Limb (tissue), 2 donors: ENCODE measurements around the gene ALDOA.
"Not testable (repeated sequence)": the region's sequence is repeated elsewhere in the genome, so short reads cannot be mapped to it uniquely, and the experiment has no call there.

ENCODE experiments used
- DNase-seq, 2 donors: peaks; one replicate each; pipeline ENCODE4 v3.0.0-alpha.2; 2016; ENCODE audit errors: extremely low spot score in 2 of 2

The ALDOA gene

GRCh38 chr16:30065102-30065942, at the start of gene ALDOA:
Gene ALDOA (plus strand): TSS chr16:30065760. CDS start chr16:30066898, 1,138 bp downstream.
- peak; percentile 98 for DNase-seq

DNA sequence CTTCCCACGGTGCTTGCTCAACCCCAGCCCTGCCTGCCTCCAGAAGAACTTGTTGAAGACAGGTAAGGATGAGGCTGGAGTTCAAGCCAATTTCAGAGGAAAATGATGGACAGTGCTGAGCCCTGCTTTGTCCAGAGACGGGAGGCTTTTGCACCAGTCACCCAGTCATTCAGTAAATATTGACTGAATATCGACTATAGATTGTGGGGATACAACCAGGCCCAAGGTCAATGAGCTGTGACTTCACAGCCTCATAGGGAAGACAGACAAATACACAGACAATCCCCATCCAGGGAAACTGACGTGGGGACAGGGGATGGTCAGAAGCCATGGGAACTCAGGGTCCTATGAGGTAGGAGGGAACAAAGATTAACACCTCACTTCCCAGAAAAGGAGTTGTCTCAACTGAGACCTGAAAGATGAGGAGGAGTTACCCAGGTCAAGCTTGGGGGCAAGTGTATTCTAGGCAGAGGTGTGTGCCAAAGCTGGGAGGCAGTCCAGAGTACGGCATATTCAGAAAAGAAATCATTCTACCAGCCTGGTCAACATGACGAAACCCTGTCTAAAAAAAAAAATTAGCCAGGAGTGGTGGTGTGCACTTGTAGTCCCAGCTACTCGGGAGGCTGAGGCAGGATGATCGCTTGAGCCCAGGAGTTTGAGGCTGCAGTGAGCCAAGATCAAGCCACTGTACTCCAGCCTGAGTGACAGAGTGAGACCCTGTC, 48.8 kb upstream of the ALDOA start:
- no peak for DNase-seq

- DNase-seq: no peak
Measured at GRCh38 chr16:30017277-30017656, 48.3 kb upstream of the ALDOA start.

DNA sequence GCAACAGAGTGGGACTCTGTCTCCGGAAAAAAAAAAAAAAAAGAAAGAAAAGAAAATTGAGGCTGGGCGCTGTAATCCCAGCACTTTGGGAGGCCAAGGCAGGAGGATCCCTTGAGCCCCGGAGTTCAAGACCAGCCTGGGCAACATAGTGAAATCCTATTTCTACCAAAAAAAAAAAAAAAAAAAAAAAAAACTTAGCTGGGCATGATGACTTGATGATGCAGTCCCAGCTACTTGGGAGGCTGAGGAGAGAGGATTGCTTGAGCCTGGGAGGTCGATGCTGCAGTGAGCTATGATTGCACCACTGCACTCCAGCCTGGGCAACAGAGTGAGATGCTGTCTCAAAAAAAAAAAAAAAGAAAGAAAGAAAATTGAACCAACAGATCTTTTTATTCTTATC, 47.6 kb upstream of the ALDOA start:
- not testable (repeated sequence) for DNase-seq

GRCh38 chr16:30018731-30019158, 46.8 kb upstream of the ALDOA start:
- no peak for DNase-seq

GRCh38 chr16:30022887-30023286, 42.7 kb upstream of the ALDOA start, which contains the start of gene C16orf92:
Gene C16orf92 (plus strand): TSS chr16:30023198. CDS start chr16:30023341, 143 bp downstream.
- DNase-seq: no peak

GRCh38 chr16:30023586-30023985, 42.0 kb upstream of the ALDOA start:
- DNase-seq: no peak

DNA sequence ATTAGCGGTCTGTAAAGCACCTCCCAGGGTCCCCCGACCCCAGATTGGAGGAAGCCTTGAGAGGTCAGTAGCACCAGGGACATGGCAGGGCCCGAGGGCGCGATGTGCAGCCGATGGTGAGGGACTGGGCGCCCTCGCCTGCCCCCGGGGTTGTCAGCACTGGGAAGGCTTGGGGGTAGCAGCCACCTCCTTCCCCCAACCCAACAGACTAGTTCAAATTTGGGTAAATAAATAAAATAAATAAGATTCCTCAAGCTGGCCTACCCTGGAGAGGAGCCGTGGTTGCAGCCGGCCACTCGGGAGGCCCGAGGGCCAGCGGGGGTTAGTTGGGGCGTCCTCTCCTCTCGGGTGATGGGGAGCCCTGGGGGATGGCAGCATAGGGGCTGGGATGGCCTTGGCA, 41.1 kb upstream of the ALDOA start:
- no peak for DNase-seq

DNA sequence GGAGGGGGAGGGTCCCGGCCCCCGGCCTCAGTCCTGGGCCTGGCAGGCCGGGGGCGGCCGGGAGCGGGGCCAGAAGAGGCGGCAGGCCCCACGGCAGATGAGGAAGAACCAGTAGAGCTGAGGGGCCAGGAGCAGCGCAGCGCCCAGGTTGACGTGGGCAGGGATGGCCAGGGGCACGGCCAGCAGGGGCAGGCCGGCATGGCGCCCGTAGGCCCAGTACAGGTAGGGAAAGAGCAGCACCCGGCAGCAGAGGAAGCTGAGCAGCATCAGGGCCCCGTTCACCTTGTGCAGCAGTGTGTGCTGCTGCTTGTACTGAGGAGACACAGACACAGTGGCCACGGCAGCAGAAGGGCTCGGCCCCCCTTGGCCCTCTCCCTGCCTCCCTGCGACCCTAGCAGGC, 40.4 kb upstream of the ALDOA start:
- DNase-seq: no peak

GRCh38 chr16:30025574-30025973, 40.0 kb upstream of the ALDOA start:
- no peak for DNase-seq

DNA sequence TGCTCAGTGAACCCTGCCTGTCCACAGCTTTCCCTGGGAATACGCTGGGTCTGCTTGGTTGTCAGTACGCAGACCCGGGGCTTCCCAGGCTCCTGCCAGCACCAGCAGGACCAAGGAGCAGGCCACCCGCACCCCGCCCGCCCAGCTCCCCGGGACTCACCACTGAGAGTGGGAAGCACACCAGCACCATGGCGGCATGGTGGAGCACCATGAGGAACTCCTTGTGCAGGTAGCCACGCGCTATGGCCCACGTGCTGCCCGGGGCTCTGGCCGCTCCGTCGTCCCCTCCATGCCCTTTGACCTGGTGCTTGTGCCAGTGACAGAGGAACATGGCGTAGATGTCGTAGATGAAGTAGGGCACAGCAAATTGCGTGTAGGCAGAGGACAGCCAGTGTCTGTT, 39.1 kb upstream of the ALDOA start:
- DNase-seq: no peak

- no peak for DNase-seq
Measured at GRCh38 chr16:30027588-30028437, 37.7 kb upstream of the ALDOA start.

GRCh38 chr16:30028438-30029076, 37.0 kb upstream of the ALDOA start:
- peak; percentile 29 to 73 for DNase-seq

GRCh38 chr16:30030011-30030685, 35.4 kb upstream of the ALDOA start:
- DNase-seq: no peak

- DNase-seq: peak in 1 of 2 donors; percentile 67
Measured at GRCh38 chr16:30030841-30031413, 34.6 kb upstream of the ALDOA start, which contains the start of gene TLCD3B. Gene TLCD3B (minus strand): TSS chr16:30031271. CDS start chr16:30030527, 744 bp downstream.

DNA sequence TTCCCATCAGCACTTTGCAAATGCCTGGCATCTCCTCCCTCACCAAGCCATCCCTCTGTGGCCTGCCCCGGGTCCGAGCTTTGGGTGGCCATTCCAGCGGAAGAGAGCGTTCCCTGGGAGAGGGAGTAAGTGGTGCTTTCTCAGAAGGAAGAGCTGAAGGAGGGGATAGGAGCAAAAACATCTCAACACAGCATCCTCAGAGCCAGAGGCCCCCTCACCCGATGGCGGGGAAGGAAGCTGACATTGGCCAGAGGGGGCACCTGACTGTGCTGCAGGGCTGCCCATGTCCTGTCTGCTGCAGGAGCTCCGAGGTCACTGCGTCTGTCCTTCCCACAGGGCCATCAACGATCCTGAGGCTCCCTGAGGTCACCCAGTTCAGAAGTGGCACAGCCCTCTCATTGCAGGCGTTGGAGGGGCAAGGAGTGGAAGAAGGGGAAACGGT, 34.1 kb upstream of the ALDOA start:
- no peak for DNase-seq

- peak; percentile 42 to 77 for DNase-seq
Measured at GRCh38 chr16:30032083-30032819, 33.3 kb upstream of the ALDOA start.

DNA sequence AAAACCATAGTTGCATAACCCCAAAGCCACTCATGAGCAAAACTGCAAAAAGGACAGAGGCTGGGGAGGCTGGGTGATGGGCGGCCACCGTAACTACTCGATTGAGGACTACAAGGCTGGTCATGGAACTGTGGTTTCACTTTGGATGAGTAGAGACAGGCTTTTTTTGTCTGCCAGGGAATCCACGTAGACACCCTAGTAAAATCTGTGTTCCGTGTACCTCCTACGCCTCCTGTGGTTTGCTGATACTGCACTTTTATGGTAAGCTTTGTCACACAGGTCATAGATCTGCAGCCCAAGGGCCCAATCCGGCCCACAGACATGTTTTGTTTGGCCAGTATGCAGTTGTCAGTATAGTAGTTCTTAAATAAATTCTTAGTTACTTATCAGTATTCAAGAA, 32.3 kb upstream of the ALDOA start:
- DNase-seq: no peak

DNA sequence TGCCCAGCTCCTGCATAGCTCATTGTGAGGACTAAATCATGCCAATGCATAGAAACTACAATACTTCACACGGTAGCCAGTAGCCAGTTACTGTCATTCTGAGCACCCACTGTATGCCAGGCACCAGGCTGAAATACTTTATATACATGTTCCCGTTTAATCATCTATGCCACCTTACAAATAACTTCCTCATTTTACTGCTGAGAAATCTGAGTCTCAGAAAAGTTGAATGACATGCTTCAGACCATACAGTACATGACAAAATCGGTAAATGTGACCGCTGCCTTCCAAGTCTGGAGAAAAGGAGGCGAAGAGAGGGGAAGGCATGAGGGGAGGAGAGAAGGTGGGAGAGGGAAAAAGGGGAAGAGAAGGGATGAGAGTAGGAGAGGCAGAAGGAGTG, 25.3 kb upstream of the ALDOA start:
- DNase-seq: no peak
